CD4-positive, alpha-beta T cell (primary cell): ENCODE measurements around the gene STPG2. TPM values are rescaled to one million over a fixed set of nuclear protein-coding genes. Genes with fewer than 3 reads are reported as not detected.

Source experiments
- ATAC-seq: fragments of 200-7000 bp; cut with Tn5 transposase; one replicate; pipeline ENCODE4 v1.10.0; 2022; ENCODE audit warnings: mild to moderate bottlenecking; ENCODE audit not compliant: poor library complexity
- CTCF ChIA-PET: fragments of 350-600 bp; sonication (Branson Sonifier 250); formaldehyde crosslinking; loops from one replicate; lab custom pipeline; 2021; ENCODE audit warnings: antibody characterized with exemption, inconsistent platforms; lab: Charles Lee
- POLR2A ChIA-PET: fragments of 350-600 bp; sonication (Branson Sonifier 250); formaldehyde crosslinking; loops from one replicate; lab custom pipeline; 2021; ENCODE audit warnings: antibody characterized with exemption, inconsistent platforms; lab: Charles Lee
- DNase-seq, 14 experiments: peaks; one replicate each; pipeline ENCODE4 v3.0.0-alpha.2; 2013 to 2020; ENCODE audit warnings: mixed read lengths in 2 of 14
- H3K27ac ChIP-seq, 2 donors: one replicate each; pipeline versions ENCODE4 v1.5.1 to v1.7.0; 2013; ENCODE audit warnings: low read length in 2 of 2, low read depth in 1 of 2, mild to moderate bottlenecking in 1 of 2
- H3K27me3 ChIP-seq, 2 experiments: 1 replicate in 1 of 2; 2 replicates in 1 of 2; pipeline versions ENCODE4 v1.6.1 to v1.7.0; 2013; ENCODE audit warnings: low read length in 2 of 2, control low read depth in 1 of 2, mild to moderate bottlenecking in 1 of 2, moderate library complexity in 1 of 2; ENCODE audit not compliant: insufficient read depth in 2 of 2, control insufficient read depth in 1 of 2
- H3K36me3 ChIP-seq: one replicate; pipeline ENCODE4 v1.6.1; 2013; ENCODE audit warnings: low read length, control low read depth; ENCODE audit not compliant: insufficient read depth
- H3K4me1 ChIP-seq: one replicate; pipeline ENCODE4 v1.6.1; 2013; ENCODE audit warnings: low read length, control low read depth; ENCODE audit not compliant: insufficient read depth
- H3K4me3 ChIP-seq: one replicate; pipeline ENCODE4 v1.5.1; 2013; ENCODE audit warnings: mild to moderate bottlenecking, low read length, moderate library complexity
- H3K9me3 ChIP-seq, 2 experiments: 1 replicate in 1 of 2; 2 replicates in 1 of 2; pipeline versions ENCODE4 v1.6.1 to v1.7.0; 2013; ENCODE audit warnings: low read length in 2 of 2, mild to moderate bottlenecking in 2 of 2, control low read depth in 1 of 2, moderate library complexity in 1 of 2; ENCODE audit not compliant: control insufficient read depth in 1 of 2, insufficient read depth in 1 of 2
- H3K27ac Mint-ChIP-seq: one replicate; pipeline ENCODE4 v1.8.0; 2020; ENCODE audit warnings: mixed read lengths
- H3K27me3 Mint-ChIP-seq: one replicate; pipeline ENCODE4 v1.8.0; 2021; ENCODE audit warnings: mixed read lengths
- H3K36me3 Mint-ChIP-seq: one replicate; pipeline ENCODE4 v1.8.0; 2021; ENCODE audit warnings: low read depth, mixed read lengths
- H3K4me1 Mint-ChIP-seq: one replicate; pipeline ENCODE4 v1.8.0; 2021; ENCODE audit warnings: low read depth, mixed read lengths
- H3K4me3 Mint-ChIP-seq: one replicate; pipeline ENCODE4 v1.8.0; 2020; ENCODE audit warnings: mild to moderate bottlenecking, mixed read lengths
- H3K9me3 Mint-ChIP-seq: one replicate; pipeline ENCODE4 v1.8.0; 2020; ENCODE audit warnings: mixed read lengths
- CTCF ChIP-seq: fragments of 200-600 bp; IDR thresholded peaks from one replicate; pipeline ENCODE4 v1.8.0; 2022; ENCODE audit warnings: antibody characterized with exemption, mild to moderate bottlenecking
- intact Hi-C, 2 experiments: fragments of 100-400 bp; cut with DNase I in 1 of 2; cut with micrococcal nuclease in 1 of 2; formaldehyde crosslinking; loops; one replicate each; pipeline versions ENCODE4 v1.15.1 to v1.9.0; 2023 to 2025; cut with DNase I, micrococcal nuclease
- total RNA-seq, 174 experiments: library from RNA in 2 of 174; stranded (reverse) in 2 of 174; gene quantifications; one replicate each; pipeline ENCODE4 v1.2.3 and lab custom pipeline; 2021 to 2026

The STPG2 gene
- total RNA-seq, 2 experiments from 2014 or later = 0.22 to 0.28 TPM

- no peaks in the 10 kb centered on the region for H3K36me3 Mint-ChIP-seq
- Histone ChIP-seq H3K27me3 (no peaks in the 10 kb centered on the region), H3K9me3 (peaks cover 0 to 6% of the 10 kb centered on the region in 2 experiments), H3K4me1 (no peaks in the 10 kb centered on the region), H3K27ac (no peak overlapping the region), H3K36me3 (no peaks in the 10 kb centered on the region), H3K4me3 (no peak overlapping the region)
- POLR2A ChIA-PET = no interaction called here
- CTCF ChIA-PET = interaction anchor here (1.0 kb wide), 1 partner anchor 20 kb away, joined by 3 read pairs; no protein-coding TSS in a partner anchor
- no peaks in the 10 kb centered on the region for H3K4me1 Mint-ChIP-seq
- no peak for TF ChIP-seq CTCF
- no peak overlapping the region for H3K4me3 Mint-ChIP-seq
- H3K9me3 Mint-ChIP-seq = peaks cover 4% of the 10 kb centered on the region
- ATAC-seq = no peak
- no peak for DNase-seq
- no peaks in the 10 kb centered on the region for H3K27me3 Mint-ChIP-seq
- intact Hi-C loops = no loop called here
- no peak overlapping the region for H3K27ac Mint-ChIP-seq
These were observed 250.5 kb downstream of the STPG2 start for GRCh38 chr4:97892592-97893266.

DNA sequence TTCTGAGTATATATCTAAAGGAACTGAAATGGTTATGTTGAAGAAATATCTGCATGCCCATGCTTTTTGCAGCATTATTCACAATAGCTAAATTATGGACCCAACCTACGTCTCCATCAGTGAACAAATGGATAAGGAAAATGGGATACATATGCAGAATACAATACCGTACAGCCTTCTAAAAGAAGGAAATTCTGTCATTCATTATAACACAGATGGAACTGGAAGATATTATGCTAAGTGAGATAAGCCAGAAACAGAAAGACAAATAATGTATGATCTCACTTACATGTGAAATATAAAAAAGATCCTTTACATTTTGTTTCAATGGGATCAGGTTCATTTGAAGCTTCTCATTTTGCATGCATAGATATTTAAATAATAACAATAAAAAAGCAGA, 263.3 kb downstream of the STPG2 start:
- DNase-seq (no peak), ATAC-seq (no peak)
- POLR2A ChIA-PET = no interaction called here
- no peaks in the 10 kb centered on the region for H3K27me3 Mint-ChIP-seq
- H3K4me1 ChIP-seq = no peaks in the 10 kb centered on the region
- no peak overlapping the region for H3K4me3 ChIP-seq
- H3K36me3 Mint-ChIP-seq = no peaks in the 10 kb centered on the region
- intact Hi-C loops = no loop called here
- H3K27ac ChIP-seq = no peak overlapping the region
- H3K27ac Mint-ChIP-seq = no peak overlapping the region
- H3K4me1 Mint-ChIP-seq = no peaks in the 10 kb centered on the region
- peaks cover 5% of the 10 kb centered on the region for H3K9me3 Mint-ChIP-seq
- H3K4me3 Mint-ChIP-seq = no peak overlapping the region
- TF ChIP-seq CTCF = no peak
- H3K27me3 ChIP-seq = no peaks in the 10 kb centered on the region
- H3K36me3 ChIP-seq = no peaks in the 10 kb centered on the region
- peaks cover 0 to 5% of the 10 kb centered on the region in 2 experiments for H3K9me3 ChIP-seq
- CTCF ChIA-PET = no interaction called here

- Mint-ChIP-seq H3K9me3 (peaks cover 1% of the 10 kb centered on the region), H3K36me3 (no peaks in the 10 kb centered on the region), H3K4me3 (no peak overlapping the region), H3K4me1 (no peaks in the 10 kb centered on the region), H3K27me3 (no peaks in the 10 kb centered on the region), H3K27ac (no peak overlapping the region)
- H3K9me3 ChIP-seq = no peaks in the 10 kb centered on the region
- H3K4me3 ChIP-seq = no peak overlapping the region
- no peaks in the 10 kb centered on the region for H3K27me3 ChIP-seq
- TF ChIP-seq CTCF = no peak
- intact Hi-C loops = no loop called here
- ATAC-seq (no peak), DNase-seq (no peak)
- no peaks in the 10 kb centered on the region for H3K36me3 ChIP-seq
- POLR2A ChIA-PET = no interaction called here
- CTCF ChIA-PET = no interaction called here
- H3K27ac ChIP-seq = no peak overlapping the region
- no peaks in the 10 kb centered on the region for H3K4me1 ChIP-seq
These were observed 275.2 kb downstream of the STPG2 start for GRCh38 chr4:97868097-97868496.
